Measurements from ENCODE around the gene CIZ1. TPM values are rescaled to one million over a fixed set of nuclear protein-coding genes. Genes with fewer than 3 reads are reported as not detected.

The CIZ1 gene
- total and polyA plus RNA-seq, 2 of the 13 experiments (the other 11 are each of a cell fraction or from before 2014, with no cell fraction given): 30.6 to 50.3 TPM

- no peak for TF ChIP-seq MBD4 (IDR thresholded peaks at IDR 0.05; ENCODE audit: borderline replicate concordance, low read length)
- peak; percentile 83; the same call in 1 of the 2 replicates for TF ChIP-seq MIXL1 (CRISPR knock-in tag; IDR thresholded peaks at IDR 0.05)
- TF ChIP-seq DNMT1 (CRISPR knock-in tag; IDR thresholded peaks at IDR 0.05): no peak
- no peak for TF ChIP-seq ZNF17 (CRISPR knock-in tag; IDR thresholded peaks at IDR 0.05)
- TF ChIP-seq AHR (CRISPR knock-in tag; IDR thresholded peaks at IDR 0.05): no peak
- TF ChIP-seq PLSCR1 (CRISPR knock-in tag; IDR thresholded peaks at IDR 0.05; ENCODE audit: borderline replicate concordance): no peak
- TF ChIP-seq RBAK (CRISPR knock-in tag; IDR thresholded peaks at IDR 0.05): 0 out of 2 replicates have a peak, but pooled peaks have one; percentile 55
- no peak for TF ChIP-seq ZMAT3 (CRISPR knock-in tag; conservative IDR thresholded peaks at IDR 0.05)
- TF ChIP-seq, protein P1, sequence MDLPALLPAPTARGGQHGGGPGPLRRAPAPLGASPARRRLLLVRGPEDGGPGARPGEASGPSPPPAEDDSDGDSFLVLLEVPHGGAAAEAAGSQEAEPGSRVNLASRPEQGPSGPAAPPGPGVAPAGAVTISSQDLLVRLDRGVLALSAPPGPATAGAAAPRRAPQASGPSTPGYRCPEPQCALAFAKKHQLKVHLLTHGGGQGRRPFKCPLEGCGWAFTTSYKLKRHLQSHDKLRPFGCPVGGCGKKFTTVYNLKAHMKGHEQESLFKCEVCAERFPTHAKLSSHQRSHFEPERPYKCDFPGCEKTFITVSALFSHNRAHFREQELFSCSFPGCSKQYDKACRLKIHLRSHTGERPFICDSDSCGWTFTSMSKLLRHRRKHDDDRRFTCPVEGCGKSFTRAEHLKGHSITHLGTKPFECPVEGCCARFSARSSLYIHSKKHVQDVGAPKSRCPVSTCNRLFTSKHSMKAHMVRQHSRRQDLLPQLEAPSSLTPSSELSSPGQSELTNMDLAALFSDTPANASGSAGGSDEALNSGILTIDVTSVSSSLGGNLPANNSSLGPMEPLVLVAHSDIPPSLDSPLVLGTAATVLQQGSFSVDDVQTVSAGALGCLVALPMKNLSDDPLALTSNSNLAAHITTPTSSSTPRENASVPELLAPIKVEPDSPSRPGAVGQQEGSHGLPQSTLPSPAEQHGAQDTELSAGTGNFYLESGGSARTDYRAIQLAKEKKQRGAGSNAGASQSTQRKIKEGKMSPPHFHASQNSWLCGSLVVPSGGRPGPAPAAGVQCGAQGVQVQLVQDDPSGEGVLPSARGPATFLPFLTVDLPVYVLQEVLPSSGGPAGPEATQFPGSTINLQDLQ (CRISPR knock-in tag; IDR thresholded peaks at IDR 0.05): no peak
- TF ChIP-seq DNMT3B (CRISPR knock-in tag; conservative IDR thresholded peaks at IDR 0.05): no peak
- TF ChIP-seq SRY (CRISPR knock-in tag; IDR thresholded peaks at IDR 0.05): peak; percentile 61; the same call in 1 of the 2 replicates
- no peak for TF ChIP-seq CHD4 (IDR thresholded peaks at IDR 0.05; ENCODE audit: borderline replicate concordance, low read length)
- TF ChIP-seq CTCF (CRISPR knock-in tag; IDR thresholded peaks at IDR 0.05): peak; percentile 100
- TF ChIP-seq ZNF883 (CRISPR knock-in tag; IDR thresholded peaks at IDR 0.05; ENCODE audit: not compliant biosample characterization): peak; percentile 72
- TF ChIP-seq, protein P2, sequence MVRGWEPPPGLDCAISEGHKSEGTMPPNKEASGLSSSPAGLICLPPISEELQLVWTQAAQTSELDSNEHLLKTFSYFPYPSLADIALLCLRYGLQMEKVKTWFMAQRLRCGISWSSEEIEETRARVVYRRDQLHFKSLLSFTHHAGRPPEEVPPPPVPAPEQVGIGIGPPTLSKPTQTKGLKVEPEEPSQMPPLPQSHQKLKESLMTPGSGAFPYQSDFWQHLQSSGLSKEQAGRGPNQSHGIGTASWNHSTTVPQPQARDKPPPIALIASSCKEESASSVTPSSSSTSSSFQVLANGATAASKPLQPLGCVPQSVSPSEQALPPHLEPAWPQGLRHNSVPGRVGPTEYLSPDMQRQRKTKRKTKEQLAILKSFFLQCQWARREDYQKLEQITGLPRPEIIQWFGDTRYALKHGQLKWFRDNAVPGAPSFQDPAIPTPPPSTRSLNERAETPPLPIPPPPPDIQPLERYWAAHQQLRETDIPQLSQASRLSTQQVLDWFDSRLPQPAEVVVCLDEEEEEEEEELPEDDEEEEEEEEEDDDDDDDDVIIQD (CRISPR knock-in tag; IDR thresholded peaks at IDR 0.05; ENCODE audit: low read depth): peak; percentile 44; the same call in 1 of the 2 replicates
- TF ChIP-seq POLR2G (IDR thresholded peaks at IDR 0.05; ENCODE audit: low read depth, low read length): no peak
- no peak for TF ChIP-seq IKZF4 (CRISPR knock-in tag; IDR thresholded peaks at IDR 0.05; ENCODE audit: borderline replicate concordance, low read depth, not compliant biosample characterization)
- TF ChIP-seq CEBPG (CRISPR knock-in tag; IDR thresholded peaks at IDR 0.05): peak; percentile 57
- TF ChIP-seq GLI4 (CRISPR knock-in tag; IDR thresholded peaks at IDR 0.05; ENCODE audit: borderline replicate concordance): no peak
- TF ChIP-seq STAG1 (CRISPR knock-in tag; IDR thresholded peaks at IDR 0.05): peak; percentile 98
- no peak for TF ChIP-seq GABPA (IDR thresholded peaks at IDR 0.05; ENCODE audit: low read depth, low read length)
- no peak for TF ChIP-seq GABPA (CRISPR knock-in tag; IDR thresholded peaks at IDR 0.05; ENCODE audit: low read depth)
- no peak for TF ChIP-seq ZNF326 (CRISPR knock-in tag; IDR thresholded peaks at IDR 0.05; ENCODE audit: borderline replicate concordance)
Observed at GRCh38 chr9:128117613-128118471, 73.5 kb downstream of the CIZ1 start (continued).

Data from HepG2 (cell line).